Measurements from ENCODE around the gene RALGAPB.

Gene RALGAPB

DNA sequence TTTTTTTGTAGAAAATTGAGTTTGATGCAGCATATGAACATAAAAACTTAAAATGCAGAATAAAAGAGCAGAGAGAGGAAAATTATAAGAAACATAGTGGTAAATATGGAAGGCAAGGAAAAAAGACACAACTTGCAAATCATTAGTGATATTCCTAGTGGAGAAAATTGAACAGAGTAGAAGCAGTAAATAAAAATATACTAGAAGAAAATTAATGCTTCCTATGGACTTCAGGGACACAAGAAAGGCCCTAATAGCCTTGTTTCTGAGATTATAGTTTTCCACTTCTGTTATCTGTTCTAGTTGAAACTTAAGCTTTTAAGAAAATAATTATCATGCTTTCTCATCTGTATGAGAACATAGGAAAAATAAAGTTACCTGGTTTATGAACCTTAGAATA is 82.8 kb downstream of the RALGAPB start:
- TF ChIP-seq, protein P1, sequence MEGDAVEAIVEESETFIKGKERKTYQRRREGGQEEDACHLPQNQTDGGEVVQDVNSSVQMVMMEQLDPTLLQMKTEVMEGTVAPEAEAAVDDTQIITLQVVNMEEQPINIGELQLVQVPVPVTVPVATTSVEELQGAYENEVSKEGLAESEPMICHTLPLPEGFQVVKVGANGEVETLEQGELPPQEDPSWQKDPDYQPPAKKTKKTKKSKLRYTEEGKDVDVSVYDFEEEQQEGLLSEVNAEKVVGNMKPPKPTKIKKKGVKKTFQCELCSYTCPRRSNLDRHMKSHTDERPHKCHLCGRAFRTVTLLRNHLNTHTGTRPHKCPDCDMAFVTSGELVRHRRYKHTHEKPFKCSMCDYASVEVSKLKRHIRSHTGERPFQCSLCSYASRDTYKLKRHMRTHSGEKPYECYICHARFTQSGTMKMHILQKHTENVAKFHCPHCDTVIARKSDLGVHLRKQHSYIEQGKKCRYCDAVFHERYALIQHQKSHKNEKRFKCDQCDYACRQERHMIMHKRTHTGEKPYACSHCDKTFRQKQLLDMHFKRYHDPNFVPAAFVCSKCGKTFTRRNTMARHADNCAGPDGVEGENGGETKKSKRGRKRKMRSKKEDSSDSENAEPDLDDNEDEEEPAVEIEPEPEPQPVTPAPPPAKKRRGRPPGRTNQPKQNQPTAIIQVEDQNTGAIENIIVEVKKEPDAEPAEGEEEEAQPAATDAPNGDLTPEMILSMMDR (IDR thresholded peaks at IDR 0.05) = no peak
- peaks cover 73 to 94% (median 87%) of the 10 kb centered on the region in 3 donors for H3K36me3 ChIP-seq
- intact Hi-C loops (cut with DNase I; ENCODE audit: low total_unique reads) = no loop called here
- H3K4me3 ChIP-seq = no peak overlapping the region
- no peak overlapping the region for H3K27ac ChIP-seq
- H3K9me3 ChIP-seq = no peaks in the 10 kb centered on the region
- no peaks in the 10 kb centered on the region for H3K4me1 ChIP-seq
- no peak for DNase-seq
- no peaks in the 10 kb centered on the region for H3K27me3 ChIP-seq

DNA sequence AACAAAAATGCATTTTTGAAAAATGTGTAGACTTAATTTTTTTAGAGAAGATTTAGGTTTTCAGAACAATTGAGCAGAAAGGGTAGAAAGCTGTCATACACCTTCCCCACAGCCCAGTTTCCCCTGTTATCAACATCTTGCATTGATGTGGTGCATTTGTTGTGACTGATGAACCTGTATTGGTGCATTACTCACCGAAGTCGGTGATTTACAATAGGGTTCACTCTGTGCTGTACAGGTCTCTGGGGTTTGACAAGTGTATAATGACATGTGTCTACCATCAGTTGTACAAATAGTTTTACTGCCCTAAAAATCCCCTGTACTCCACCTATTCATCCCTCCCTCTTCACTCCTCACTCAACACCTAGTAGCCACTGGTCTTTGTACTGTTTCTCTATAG is 84.5 kb downstream of the RALGAPB start:
- H3K27ac ChIP-seq = no peak overlapping the region
- TF ChIP-seq, protein P1 (IDR thresholded peaks at IDR 0.05) = no peak
- H3K9me3 ChIP-seq = no peaks in the 10 kb centered on the region
- DNase-seq = no peak
- no peaks in the 10 kb centered on the region for H3K4me1 ChIP-seq
- peaks cover 55 to 89% (median 75%) of the 10 kb centered on the region in 3 donors for H3K36me3 ChIP-seq
- H3K4me3 ChIP-seq = no peak overlapping the region
- intact Hi-C loops (cut with DNase I; ENCODE audit: low total_unique reads) = no loop called here
- no peaks in the 10 kb centered on the region for H3K27me3 ChIP-seq

DNA sequence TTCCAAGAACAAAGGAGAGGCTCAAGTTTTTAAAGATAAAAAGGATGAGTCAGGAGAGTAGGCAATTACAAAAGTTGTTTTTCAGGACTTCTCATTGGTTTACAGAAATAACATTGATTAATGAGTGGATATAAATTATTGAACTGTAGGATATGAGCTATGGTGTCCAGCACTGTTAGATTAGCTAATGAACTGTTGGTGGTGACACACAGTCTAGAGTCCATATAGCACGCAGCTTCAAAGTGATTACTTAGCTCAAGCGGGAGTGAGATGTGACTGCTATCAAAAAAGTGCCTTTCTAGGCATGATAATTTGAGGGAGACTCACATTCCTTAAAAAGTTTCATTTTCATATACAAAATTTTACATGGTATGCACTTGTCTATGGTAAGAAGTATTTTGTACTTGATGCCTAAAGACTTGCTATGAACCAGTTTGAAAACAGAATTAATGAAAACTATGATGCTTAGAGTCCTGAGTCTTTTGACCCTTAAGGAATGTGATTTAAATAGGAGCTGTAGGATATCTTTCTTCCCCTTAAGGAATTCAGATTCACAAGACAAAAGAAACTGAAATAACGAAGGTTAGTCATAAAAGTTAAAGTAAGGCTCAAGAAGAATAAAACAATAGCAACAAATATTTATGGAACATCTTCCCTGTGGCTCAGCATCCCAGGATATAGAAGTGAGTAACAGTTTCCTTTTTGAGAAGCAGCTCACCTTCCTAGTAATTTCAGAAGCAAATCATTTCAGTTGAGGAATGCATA is 86.1 kb downstream of the RALGAPB start:
- TF ChIP-seq, protein P1 (IDR thresholded peaks at IDR 0.05) = no peak
- no peak for DNase-seq
- H3K27me3 ChIP-seq = no peaks in the 10 kb centered on the region
- H3K27ac ChIP-seq = no peak overlapping the region
- no peaks in the 10 kb centered on the region for H3K4me1 ChIP-seq
- intact Hi-C loops (cut with DNase I; ENCODE audit: low total_unique reads) = no loop called here
- H3K9me3 ChIP-seq = no peaks in the 10 kb centered on the region
- H3K4me3 ChIP-seq = no peak overlapping the region
- peaks cover 54 to 89% (median 73%) of the 10 kb centered on the region in 3 donors for H3K36me3 ChIP-seq

DNA sequence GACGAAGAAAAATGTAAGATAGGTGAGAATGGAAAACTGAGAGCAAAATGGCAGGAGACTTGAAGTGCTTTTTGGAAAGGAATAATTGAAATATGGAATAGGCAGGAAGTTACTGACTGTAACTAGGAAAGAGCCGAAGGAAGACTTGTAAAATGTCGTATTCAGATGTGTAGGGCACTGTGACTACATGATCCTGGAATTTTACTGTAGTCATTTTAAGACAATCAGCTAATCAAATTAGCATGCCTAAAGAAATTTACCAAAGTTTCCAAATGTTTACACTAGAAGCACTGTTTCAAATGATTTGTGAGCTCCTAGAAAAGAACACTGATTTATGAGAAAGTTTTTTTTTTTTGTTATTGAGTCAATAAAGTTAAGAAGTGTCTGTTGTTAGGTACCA is 87.1 kb downstream of the RALGAPB start:
- no peak overlapping the region for H3K27ac ChIP-seq
- intact Hi-C loops (cut with DNase I; ENCODE audit: low total_unique reads) = no loop called here
- H3K36me3 ChIP-seq = peaks cover 50 to 89% (median 71%) of the 10 kb centered on the region in 3 donors
- H3K4me1 ChIP-seq = no peaks in the 10 kb centered on the region
- H3K27me3 ChIP-seq = no peaks in the 10 kb centered on the region
- H3K4me3 ChIP-seq = no peak overlapping the region
- H3K9me3 ChIP-seq = no peaks in the 10 kb centered on the region
- TF ChIP-seq, protein P1 (IDR thresholded peaks at IDR 0.05) = no peak
- DNase-seq = no peak

DNA sequence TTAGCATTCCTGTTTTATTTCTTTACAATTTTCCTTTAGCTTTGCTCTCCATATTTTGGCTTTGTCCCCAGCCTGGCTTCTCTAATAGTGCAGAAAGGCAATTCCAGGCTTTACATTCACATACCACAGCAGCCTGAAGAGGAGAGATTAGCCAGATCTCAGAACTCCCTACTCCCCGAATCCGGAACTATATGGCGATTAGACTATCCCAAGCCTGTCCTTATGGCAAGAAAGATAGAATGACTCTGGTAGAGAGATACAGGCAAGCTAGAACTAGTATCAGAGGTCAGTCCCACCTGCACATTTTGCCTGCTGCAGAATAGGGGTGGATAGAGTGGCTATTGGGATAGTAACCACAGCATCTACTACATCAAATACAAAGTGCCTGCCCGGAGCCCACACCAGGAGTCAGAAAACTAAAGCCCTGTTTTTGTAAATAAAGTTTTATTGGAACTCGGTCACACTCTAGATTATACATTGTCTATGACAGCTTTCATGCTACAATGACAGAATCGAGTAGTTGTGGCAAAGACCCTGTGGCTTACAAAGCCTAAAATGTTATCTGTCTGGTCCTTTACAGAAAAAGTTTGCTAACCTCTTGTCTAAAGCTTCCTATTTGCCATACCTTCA is 91.3 kb downstream of the RALGAPB start:
- H3K27ac ChIP-seq = no peak overlapping the region
- intact Hi-C loops (cut with DNase I; ENCODE audit: low total_unique reads) = no loop called here
- no peaks in the 10 kb centered on the region for H3K4me1 ChIP-seq
- H3K36me3 ChIP-seq = peaks cover 57 to 84% (median 60%) of the 10 kb centered on the region in 3 donors
- DNase-seq = no peak
- no peak overlapping the region for H3K4me3 ChIP-seq
- H3K9me3 ChIP-seq = no peaks in the 10 kb centered on the region
- no peaks in the 10 kb centered on the region for H3K27me3 ChIP-seq
- TF ChIP-seq, protein P1 (IDR thresholded peaks at IDR 0.05) = no peak
